ENCODE results near the gene PPRC1. TPM values are rescaled to one million over a fixed set of nuclear protein-coding genes. Genes with fewer than 3 reads are reported as not detected.
"Not testable (repeated sequence)": the region's sequence is repeated elsewhere in the genome, so short reads cannot be mapped to it uniquely, and the experiment has no call there.

The PPRC1 gene
- total and polyA plus RNA-seq, 12 donors: 11.1 to 39.9 (median 22.4) TPM

DNA sequence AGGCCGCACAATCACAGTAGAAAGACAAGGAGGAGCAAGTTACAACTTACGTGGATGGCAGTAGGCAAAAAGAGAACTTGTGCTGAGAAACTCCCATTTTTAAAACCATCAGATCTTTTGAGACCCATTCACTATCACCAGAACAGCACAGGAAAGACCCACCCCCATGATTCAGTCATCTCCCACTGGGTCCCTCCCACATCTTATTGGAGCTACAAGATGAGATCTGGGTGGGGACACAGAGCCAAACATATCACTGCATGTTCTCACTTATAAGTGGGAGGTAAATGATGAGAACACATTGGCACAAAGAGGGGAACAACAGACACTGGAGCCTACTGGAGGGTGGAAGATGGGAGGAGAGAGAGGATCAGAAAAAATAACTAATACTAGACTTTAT is 51.8 kb downstream of the PPRC1 start:
- no peaks in the 10 kb centered on the region for H3K4me1 ChIP-seq (replicated peaks in 1 of 2)
- H3K4me3 ChIP-seq: no peak overlapping the region
- no peaks in the 10 kb centered on the region for H3K36me3 ChIP-seq (replicated peaks in 1 of 2)
- no peak overlapping the region for H3K27ac ChIP-seq
- no peaks in the 10 kb centered on the region for H3K9me3 ChIP-seq (replicated peaks in 1 of 3)
- no peak for DNase-seq
- no peak for TF ChIP-seq POLR2A (IDR thresholded peaks at IDR 0.05)
- TF ChIP-seq, protein P1, sequence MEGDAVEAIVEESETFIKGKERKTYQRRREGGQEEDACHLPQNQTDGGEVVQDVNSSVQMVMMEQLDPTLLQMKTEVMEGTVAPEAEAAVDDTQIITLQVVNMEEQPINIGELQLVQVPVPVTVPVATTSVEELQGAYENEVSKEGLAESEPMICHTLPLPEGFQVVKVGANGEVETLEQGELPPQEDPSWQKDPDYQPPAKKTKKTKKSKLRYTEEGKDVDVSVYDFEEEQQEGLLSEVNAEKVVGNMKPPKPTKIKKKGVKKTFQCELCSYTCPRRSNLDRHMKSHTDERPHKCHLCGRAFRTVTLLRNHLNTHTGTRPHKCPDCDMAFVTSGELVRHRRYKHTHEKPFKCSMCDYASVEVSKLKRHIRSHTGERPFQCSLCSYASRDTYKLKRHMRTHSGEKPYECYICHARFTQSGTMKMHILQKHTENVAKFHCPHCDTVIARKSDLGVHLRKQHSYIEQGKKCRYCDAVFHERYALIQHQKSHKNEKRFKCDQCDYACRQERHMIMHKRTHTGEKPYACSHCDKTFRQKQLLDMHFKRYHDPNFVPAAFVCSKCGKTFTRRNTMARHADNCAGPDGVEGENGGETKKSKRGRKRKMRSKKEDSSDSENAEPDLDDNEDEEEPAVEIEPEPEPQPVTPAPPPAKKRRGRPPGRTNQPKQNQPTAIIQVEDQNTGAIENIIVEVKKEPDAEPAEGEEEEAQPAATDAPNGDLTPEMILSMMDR (IDR thresholded peaks at IDR 0.05): no peak
- intact Hi-C loops (cut with DNase I): no loop called here
- 75 to 88% (median 80%) methylated on average over 2 of the region's 2 CpGs for WGBS, 4 donors
- H3K27me3 ChIP-seq: no peaks in the 10 kb centered on the region

DNA sequence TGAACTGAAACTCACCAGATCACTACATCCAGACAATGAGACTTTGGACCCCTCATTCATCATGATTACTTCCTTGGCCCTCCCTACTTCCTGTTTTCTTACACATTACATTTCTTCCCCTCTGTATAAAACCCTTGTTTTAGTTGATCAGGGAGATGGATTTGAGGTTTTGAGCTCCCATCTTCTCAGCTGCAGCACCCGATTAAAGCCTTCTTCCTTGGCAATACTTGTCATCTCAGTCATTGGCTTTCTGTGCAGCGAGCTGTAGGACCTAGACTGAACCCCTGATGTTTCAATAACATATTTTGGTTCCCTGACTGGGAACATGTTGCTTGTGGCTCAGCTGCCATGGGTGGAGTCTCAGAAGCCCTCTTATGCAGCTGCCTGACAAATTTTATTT is 52.4 kb downstream of the PPRC1 start:
- H3K4me3 ChIP-seq: no peak overlapping the region
- no peak overlapping the region for H3K27ac ChIP-seq
- no peaks in the 10 kb centered on the region for H3K27me3 ChIP-seq
- H3K36me3 ChIP-seq (replicated peaks in 1 of 2): no peaks in the 10 kb centered on the region
- TF ChIP-seq POLR2A (IDR thresholded peaks at IDR 0.05): no peak
- TF ChIP-seq, protein P1 (IDR thresholded peaks at IDR 0.05): no peak
- no peaks in the 10 kb centered on the region for H3K9me3 ChIP-seq (replicated peaks in 1 of 3)
- intact Hi-C loops (cut with DNase I): no loop called here
- WGBS, 4 donors: 67 to 81% (median 68%) methylated on average over 2 of the region's 2 CpGs
- DNase-seq: no peak
- H3K4me1 ChIP-seq (replicated peaks in 1 of 2): no peaks in the 10 kb centered on the region

DNA sequence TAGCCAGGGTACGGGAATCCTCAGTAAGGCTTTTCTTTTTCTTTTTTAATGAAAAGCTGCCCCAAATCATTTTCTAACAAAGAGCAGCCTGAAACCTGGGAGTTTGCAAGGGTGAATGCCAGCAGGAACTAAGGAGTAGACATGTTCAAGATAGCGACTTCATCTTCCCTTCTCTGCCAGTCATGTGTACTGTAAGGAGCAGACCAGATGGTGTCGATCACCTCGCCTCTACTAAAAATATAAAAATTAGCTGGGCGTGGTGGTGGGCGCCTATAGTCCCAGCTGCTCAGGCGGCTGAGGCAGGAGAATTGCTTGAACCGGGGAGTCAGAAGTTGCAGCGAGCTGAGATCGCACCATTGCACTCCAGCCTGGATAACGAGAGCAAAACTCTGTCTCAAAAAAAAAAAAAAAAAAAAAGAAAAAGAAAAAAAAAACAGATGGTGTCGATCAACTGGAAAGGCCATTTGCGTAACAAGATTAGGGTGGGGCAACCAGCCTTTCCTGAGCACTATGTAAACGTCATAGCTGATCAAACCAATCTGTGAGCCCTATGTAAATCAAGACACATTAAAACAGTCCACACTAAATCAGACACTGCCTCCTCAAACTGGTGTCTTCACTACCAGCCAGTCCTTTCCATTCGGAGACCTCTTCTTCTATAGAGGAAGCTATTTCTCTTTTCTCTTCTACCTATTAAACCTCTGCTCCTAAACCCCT is 53.1 kb downstream of the PPRC1 start:
- intact Hi-C loops (cut with DNase I): no loop called here
- H3K27me3 ChIP-seq: no peaks in the 10 kb centered on the region
- TF ChIP-seq, protein P1 (IDR thresholded peaks at IDR 0.05): no peak
- TF ChIP-seq POLR2A (IDR thresholded peaks at IDR 0.05): no peak
- no peak for DNase-seq
- no peak overlapping the region for H3K4me3 ChIP-seq
- no peak overlapping the region for H3K27ac ChIP-seq
- no peaks in the 10 kb centered on the region for H3K4me1 ChIP-seq (replicated peaks in 1 of 2)
- WGBS, 4 donors: 80 to 86% (median 83%) methylated on average over 15 of the region's 15 CpGs
- no peaks in the 10 kb centered on the region for H3K36me3 ChIP-seq (replicated peaks in 1 of 2)
- H3K9me3 ChIP-seq (replicated peaks in 1 of 3): no peaks in the 10 kb centered on the region

DNA sequence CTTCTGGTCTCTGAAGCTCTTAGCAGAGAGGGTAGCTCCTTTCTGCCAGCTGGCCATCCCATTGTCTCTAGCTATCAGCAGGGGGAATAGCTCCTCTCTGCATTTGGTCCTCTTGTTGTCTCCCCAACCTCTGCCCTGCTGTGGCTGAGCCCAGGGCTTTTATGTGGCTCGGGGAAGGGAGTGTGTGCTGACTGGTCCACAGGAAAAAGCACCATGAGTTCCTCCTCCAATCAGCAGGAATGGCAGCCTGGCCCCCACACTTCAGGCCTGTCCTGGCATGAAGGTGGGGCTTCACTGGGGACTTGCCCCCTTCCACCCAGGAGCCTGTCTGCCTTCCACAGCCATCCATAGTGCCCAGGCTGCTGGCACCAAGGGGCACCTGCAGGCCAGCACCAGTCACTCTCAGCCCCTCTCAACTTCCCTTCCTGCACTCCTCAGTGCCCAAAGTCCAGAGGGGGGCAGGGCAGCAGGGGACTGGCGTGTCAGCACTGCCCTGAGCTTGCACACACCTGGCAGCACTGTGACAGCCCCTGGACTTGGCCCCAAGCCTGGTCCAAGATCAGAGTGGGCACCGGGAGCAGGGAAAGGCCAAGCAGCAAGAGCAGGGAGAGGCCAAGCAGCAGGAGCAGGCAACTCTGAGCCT is 55.6 kb downstream of the PPRC1 start:
- 65 to 93% (median 72%) methylated on average over 2 to 3 of the region's 3 CpGs for WGBS, 4 donors
- Histone ChIP-seq H3K9me3 (replicated peaks in 1 of 3) (no peaks in the 10 kb centered on the region), H3K27ac (no peak overlapping the region), H3K27me3 (no peaks in the 10 kb centered on the region), H3K4me1 (replicated peaks in 1 of 2) (no peaks in the 10 kb centered on the region), H3K4me3 (no peak overlapping the region), H3K36me3 (replicated peaks in 1 of 2) (no peaks in the 10 kb centered on the region)
- intact Hi-C loops (cut with DNase I): no loop called here
- no peak for TF ChIP-seq POLR2A (IDR thresholded peaks at IDR 0.05)
- TF ChIP-seq, protein P1 (IDR thresholded peaks at IDR 0.05): no peak
- DNase-seq: no peak

DNA sequence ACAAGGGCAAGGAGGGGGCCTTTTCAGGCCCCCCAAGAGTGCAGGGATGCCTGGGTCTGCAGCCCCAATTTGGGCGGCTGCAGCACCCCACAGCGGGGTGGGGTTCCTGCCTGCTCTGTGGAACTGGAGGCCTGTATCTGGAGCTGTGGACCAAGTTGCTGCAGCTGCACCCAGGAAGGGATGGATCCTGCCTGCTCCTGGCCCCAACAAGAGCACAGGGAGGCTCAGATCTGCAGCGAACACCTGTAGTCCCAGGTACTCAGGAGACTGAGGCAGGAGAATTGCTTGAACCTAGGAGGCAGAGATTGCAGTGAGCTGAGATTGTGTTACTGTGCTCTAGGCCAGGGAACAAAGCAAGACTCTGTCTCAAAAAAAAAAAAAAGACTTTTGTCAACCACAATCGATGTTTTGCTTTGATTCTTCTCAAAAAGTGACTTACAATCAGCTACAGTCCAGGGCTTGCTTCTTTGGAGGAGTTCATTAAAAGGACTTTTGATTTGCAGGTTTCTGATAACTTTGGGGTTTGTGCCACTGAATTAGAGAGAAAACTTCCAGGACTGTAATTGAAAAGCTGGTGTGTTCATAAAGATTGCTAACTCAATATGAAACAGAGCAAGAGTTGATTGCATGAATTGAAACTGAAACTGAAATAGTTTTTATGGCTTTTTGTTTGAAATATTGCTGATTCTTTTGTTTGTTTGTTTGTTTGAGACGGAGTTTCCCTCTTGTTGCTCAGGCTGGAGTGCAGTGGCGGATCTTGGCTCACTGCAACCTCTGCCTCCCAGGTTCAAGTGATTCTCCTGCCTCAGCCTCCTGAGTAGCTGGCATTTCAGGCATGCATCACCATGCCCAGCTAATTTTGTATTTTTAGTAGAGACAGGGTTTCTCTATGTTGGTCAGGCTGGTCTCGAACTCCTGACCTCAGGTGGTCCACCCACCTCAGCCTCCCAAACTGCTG is 56.4 kb downstream of the PPRC1 start:
- DNase-seq; intact Hi-C loops (cut with DNase I); H3K4me1 ChIP-seq (replicated peaks in 1 of 2); H3K27ac ChIP-seq; H3K9me3 ChIP-seq (replicated peaks in 1 of 3); H3K36me3 ChIP-seq (replicated peaks in 1 of 2); H3K4me3 ChIP-seq; H3K27me3 ChIP-seq: not testable (repeated sequence)
- 67 to 81% (median 73%) methylated on average over 4 to 7 of the region's 7 CpGs for WGBS, 4 donors

All from adrenal gland (tissue), 12 donors.